H1 (cell line): ENCODE measurements around the gene TSR3. TPM values are rescaled to one million over a fixed set of nuclear protein-coding genes. Genes with fewer than 3 reads are reported as not detected.

Source experiments
- CTCF ChIA-PET: fragments of 300-600 bp; sonication (Branson Sonifier 250); formaldehyde crosslinking; loops from one replicate; lab custom pipeline; 2021; ENCODE audit not compliant: partially characterized antibody; lab: Charles Lee
- POLR2A ChIA-PET: fragments of 300-600 bp; sonication (Branson Sonifier 250); formaldehyde crosslinking; loops from one replicate; lab custom pipeline; 2021; ENCODE audit warnings: inconsistent platforms; ENCODE audit not compliant: partially characterized antibody; lab: Charles Lee
- DNase-seq, 2 experiments: peaks; one replicate each; pipeline versions ENCODE4 v3.0.0 to v3.0.0-alpha.2; 2010 to 2022; ENCODE audit warnings: low spot score in 2 of 2, low read depth in 1 of 2, mixed read lengths in 1 of 2
- FAIRE-seq: peaks from 2 replicates; lab custom pipeline; 2011; peaks lifted over from hg19 to GRCh38; lab: Jason Lieb, UNC
- H2AFZ ChIP-seq: 2 replicates; pipeline ENCODE4 v1.8.1; 2012; ENCODE audit warnings: low read length, inconsistent platforms
- H2AK5ac ChIP-seq: 2 replicates; pipeline ENCODE4 v1.6.1; 2013; ENCODE audit warnings: low read depth, low read length
- H2BK120ac ChIP-seq: replicated peaks from 2 replicates; pipeline ENCODE3; 2013; ENCODE audit warnings: low read depth, low read length, inconsistent platforms
- H2BK12ac ChIP-seq: 2 replicates; pipeline ENCODE4 v1.6.1; 2013; ENCODE audit warnings: low read depth, low read length
- H2BK15ac ChIP-seq: 2 replicates; pipeline ENCODE4 v1.6.1; 2013; ENCODE audit warnings: low read length
- H2BK20ac ChIP-seq: 2 replicates; pipeline ENCODE4 v1.6.1; 2013; ENCODE audit warnings: low read length
- H2BK5ac ChIP-seq: 2 replicates; pipeline ENCODE4 v1.6.1; 2013; ENCODE audit warnings: low read depth, low read length
- H3K14ac ChIP-seq: 2 replicates; pipeline ENCODE4 v1.6.1; 2013; ENCODE audit warnings: inconsistent platforms; ENCODE audit not compliant: insufficient read length
- H3K18ac ChIP-seq: 2 replicates; pipeline ENCODE4 v1.6.1; 2013; ENCODE audit warnings: low read length; ENCODE audit errors: extremely low read depth
- H3K23ac ChIP-seq: 2 replicates; pipeline ENCODE4 v1.6.1; 2013; ENCODE audit warnings: inconsistent platforms; ENCODE audit not compliant: insufficient read length
- H3K23me2 ChIP-seq: 2 replicates; pipeline ENCODE4 v1.6.1; 2013; ENCODE audit warnings: low read depth, low read length
- H3K27ac ChIP-seq: 2 replicates; pipeline ENCODE4 v1.6.1; 2011; ENCODE audit warnings: low read depth, low read length, inconsistent platforms
- H3K27me3 ChIP-seq, 4 experiments: replicated peaks in 1 of 4; 1 replicate in 1 of 4; 2 replicates in 3 of 4; pipeline versions ENCODE4 v1.6.1 to v1.8.1; 2011 to 2013; ENCODE audit warnings: low read length in 3 of 4, mild to moderate bottlenecking in 3 of 4, inconsistent platforms in 2 of 4, mixed read lengths in 2 of 4, moderate library complexity in 1 of 4; ENCODE audit not compliant: control insufficient read depth in 3 of 4, insufficient read depth in 3 of 4; ENCODE audit errors: extremely low read depth in 1 of 4
- H3K36me3 ChIP-seq, 4 experiments: 2 replicates each; pipeline versions ENCODE4 v1.6.1 to v1.8.1; 2011 to 2013; ENCODE audit warnings: mild to moderate bottlenecking in 4 of 4, low read length in 3 of 4, moderate library complexity in 2 of 4, control low read depth in 1 of 4, inconsistent platforms in 1 of 4; ENCODE audit not compliant: insufficient read depth in 4 of 4, control insufficient read depth in 2 of 4
- H3K4ac ChIP-seq: replicated peaks from 2 replicates; pipeline ENCODE3; 2013; ENCODE audit warnings: low read length, low read depth, mixed read lengths, inconsistent platforms; ENCODE audit not compliant: insufficient read length
- H3K4me1 ChIP-seq, 4 experiments: replicated peaks in 1 of 4; 1 replicate in 1 of 4; 2 replicates in 3 of 4; pipeline versions ENCODE4 v1.6.1 to v1.8.1; 2011 to 2013; ENCODE audit warnings: low read length in 3 of 4, inconsistent platforms in 2 of 4, mixed read lengths in 1 of 4; ENCODE audit not compliant: insufficient read depth in 4 of 4, control insufficient read depth in 3 of 4
- H3K4me2 ChIP-seq, 2 experiments: 2 replicates each; pipeline versions ENCODE4 v1.6.1 to v1.8.1; 2011 to 2013; ENCODE audit warnings: low read depth in 2 of 2, low read length in 2 of 2, control low read depth in 1 of 2, inconsistent platforms in 1 of 2, mild to moderate bottlenecking in 1 of 2; ENCODE audit not compliant: insufficient read depth in 1 of 2
- H3K4me3 ChIP-seq, 4 experiments: fragments of 200-600, 300-600 bp in 1 of 4; sonication (generic), shearing (Covaris generic), sonication (Bioruptor Twin) in 1 of 4; 2 replicates each; pipeline versions ENCODE4 v1.5.1 to v1.8.1; 2011 to 2016; ENCODE audit warnings: low read length in 4 of 4, low read depth in 3 of 4, control low read depth in 2 of 4, inconsistent platforms in 2 of 4, mild to moderate bottlenecking in 2 of 4, mixed read lengths in 1 of 4, moderate library complexity in 1 of 4; ENCODE audit not compliant: insufficient read depth in 2 of 4; ENCODE audit errors: extremely low read depth in 1 of 4
- H3K56ac ChIP-seq: replicated peaks from 2 replicates; pipeline ENCODE3; 2013; ENCODE audit warnings: low read depth, mild to moderate bottlenecking, mixed read lengths, low read length, inconsistent platforms; ENCODE audit not compliant: insufficient read length
- H3K79me1 ChIP-seq: 2 replicates; pipeline ENCODE4 v1.6.1; 2013; ENCODE audit warnings: low read depth, low read length, control low read depth
- H3K79me2 ChIP-seq, 2 experiments: 2 replicates each; pipeline versions ENCODE4 v1.6.1 to v1.8.1; 2012 to 2013; ENCODE audit warnings: low read length in 2 of 2, mild to moderate bottlenecking in 2 of 2, inconsistent platforms in 1 of 2; ENCODE audit not compliant: insufficient read depth in 2 of 2, control insufficient read depth in 1 of 2
- H3K9ac ChIP-seq, 4 experiments: replicated peaks in 1 of 4; 1 replicate in 1 of 4; 2 replicates in 3 of 4; pipeline versions ENCODE4 v1.6.1 to v1.8.1; 2011 to 2013; ENCODE audit warnings: low read depth in 3 of 4, low read length in 3 of 4, control low read depth in 2 of 4, mild to moderate bottlenecking in 2 of 4, moderate library complexity in 2 of 4, inconsistent platforms in 1 of 4; ENCODE audit errors: extremely low read depth in 1 of 4
- H3K9me3 ChIP-seq, 2 experiments: 2 replicates each; pipeline versions ENCODE4 v1.6.1 to v1.8.1; 2012 to 2013; ENCODE audit warnings: mild to moderate bottlenecking in 2 of 2, moderate library complexity in 2 of 2, control low read depth in 1 of 2, inconsistent platforms in 1 of 2, low read depth in 1 of 2, low read length in 1 of 2, mixed read lengths in 1 of 2; ENCODE audit not compliant: insufficient read depth in 2 of 2
- H4K20me1 ChIP-seq, 2 experiments: replicated peaks in 1 of 2; 2 replicates each; pipeline versions ENCODE3 to v1.8.1; 2011 to 2013; ENCODE audit warnings: inconsistent platforms in 2 of 2, low read length in 2 of 2, mild to moderate bottlenecking in 1 of 2; ENCODE audit not compliant: insufficient read depth in 2 of 2, control insufficient read depth in 1 of 2
- H4K5ac ChIP-seq: 2 replicates; pipeline ENCODE4 v1.6.1; 2013; ENCODE audit warnings: low read length, low read depth, mixed read lengths, inconsistent platforms; ENCODE audit not compliant: insufficient read length
- H4K8ac ChIP-seq: 2 replicates; pipeline ENCODE4 v1.8.0; 2013; ENCODE audit warnings: mild to moderate bottlenecking, moderate library complexity, low read length, inconsistent platforms; ENCODE audit not compliant: insufficient read depth; ENCODE audit errors: extremely low read depth
- H4K91ac ChIP-seq: replicated peaks from 2 replicates; pipeline ENCODE3; 2013; ENCODE audit warnings: low read length, mixed read lengths, inconsistent platforms; ENCODE audit not compliant: insufficient read length
- CHD2 ChIP-seq: IDR thresholded peaks from 2 replicates; pipeline ENCODE4 v1.6.1; 2012; ENCODE audit warnings: low read length, improper control_type of control experiment
- FOSL1 ChIP-seq: IDR thresholded peaks from 2 replicates; pipeline ENCODE4 v1.6.1; 2011; ENCODE audit warnings: mild to moderate bottlenecking, low read depth, low read length, moderate library complexity; ENCODE audit not compliant: insufficient read depth
- GTF2F1 ChIP-seq: IDR thresholded peaks from 2 replicates; pipeline ENCODE4 v1.6.1; 2012; ENCODE audit warnings: low read depth, low read length, improper control_type of control experiment, borderline replicate concordance
- NANOG ChIP-seq: IDR thresholded peaks from 2 replicates; pipeline ENCODE4 v1.6.1; 2011; ENCODE audit warnings: low read length, low read depth, mild to moderate bottlenecking, inconsistent platforms; ENCODE audit not compliant: insufficient read depth, poor library complexity, severe bottlenecking
- NRF1 ChIP-seq: IDR thresholded peaks from 2 replicates; pipeline ENCODE4 v1.6.1; 2011; ENCODE audit warnings: mild to moderate bottlenecking, low read depth, low read length, improper control_type of control experiment
- RBBP5 ChIP-seq: IDR thresholded peaks from 2 replicates; pipeline ENCODE4 v1.7.1; 2012; ENCODE audit warnings: low read depth, mild to moderate bottlenecking, inconsistent platforms, low read length, moderate library complexity, borderline replicate concordance
- SP2 ChIP-seq: IDR thresholded peaks from 2 replicates; pipeline ENCODE4 v1.6.1; 2012; ENCODE audit warnings: mild to moderate bottlenecking, low read length, inconsistent platforms
- SP4 ChIP-seq: IDR thresholded peaks from 2 replicates; pipeline ENCODE4 v1.6.1; 2012; ENCODE audit warnings: low read length, inconsistent platforms
- SRF ChIP-seq: IDR thresholded peaks from 2 replicates; pipeline ENCODE4 v1.6.1; 2011; ENCODE audit warnings: mild to moderate bottlenecking, low read depth, low read length, moderate library complexity
- WGBS, 2 experiments: shearing (Covaris generic) in 1 of 2; methylation state at CpG; one replicate each; pipeline versions ENCODE4 v1.1.6 to v1.1.7; 2013 to 2015; ENCODE audit warnings: low lambda C conversion rate in 2 of 2, mixed read lengths in 2 of 2, inconsistent platforms in 1 of 2, low coverage in 1 of 2, missing lambda C conversion rate in 1 of 2; ENCODE audit not compliant: insufficient replicate concordance in 2 of 2, insufficient coverage in 1 of 2, insufficient read length in 1 of 2; ENCODE audit errors: extremely low coverage in 1 of 2, missing lambda C conversion rate in 1 of 2; 5-methylcytosine and 5-hydroxymethylcytosine counted together
- polyA plus RNA-seq, 7 experiments: library from polyadenylated mRNA; depleted of rRNA in 3 of 7; stranded (reverse) in 5 of 7; unstranded in 2 of 7; fragments of >200 nt in 5 of 7; fragments of 200-250 nt in 2 of 7; gene quantifications; 1 replicate in 5 of 7; 2 replicates in 1 of 7; 4 replicates in 1 of 7; pipeline versions ENCODE4 v1.2.1 to v1.2.3, GENCODE V29; 2011 to 2013; ENCODE audit warnings: missing spikeins in 2 of 7, mixed read lengths in 2 of 7
- total RNA-seq: library from RNA; stranded (reverse); fragmentation: NEBNext Ultra II Directional; extraction: Animal tissue kit (Norgen Biotek cat#: 25700); gene quantifications from 2 replicates; pipeline ENCODE4 v1.2.1, GENCODE V29; 2021

Gene TSR3
- total and polyA plus RNA-seq, 2 of the 8 experiments (the other 6 are each of a cell fraction or from before 2014, with no cell fraction given) = 43.1 to 52.3 TPM

- H3K27me3 ChIP-seq = peaks cover 0 to 6% (median 0%) of the 10 kb centered on the region in 4 experiments; a peak in 3 of 7 replicates
- CTCF ChIA-PET = interaction anchor here (1.8 to 11.1 kb wide), 4 partner anchors 8 to 36 kb away, joined by 4 to 52 read pairs (median 25); partner anchors contain the start of gene BAIAP3
- 81% methylated on average over 14 of the region's 14 CpGs; no CpG with 5 or more reads in 1 of the 2 experiments for WGBS, 2 experiments
These were observed 7.2 kb downstream of the TSR3 start for GRCh38 chr16:1344499-1344898.

More at GRCh38 chr16:1344499-1344898, 7.2 kb downstream of the TSR3 start:
- POLR2A ChIA-PET = interaction anchor here (1.0 to 2.1 kb wide), 2 partner anchors 17 to 33 kb away, joined by 4 to 7 read pairs; no protein-coding TSS in a partner anchor
- no peak overlapping the region for H3K9ac ChIP-seq
- peaks cover 0 to 10% of the 10 kb centered on the region in 2 experiments for H4K20me1 ChIP-seq
- H3K79me1 ChIP-seq = no peaks in the 10 kb centered on the region
- H2AFZ ChIP-seq = no peak overlapping the region
- H3K4me2 ChIP-seq = no peak overlapping the region; a peak in 1 of 4 replicates
- H3K23me2 ChIP-seq = peaks cover 4% of the 10 kb centered on the region; the same call in 1 of the 2 replicates
- no peak for TF ChIP-seq GTF2F1
- TF ChIP-seq RBBP5 = no peak
- TF ChIP-seq FOSL1 = no peak
- TF ChIP-seq SP2 = no peak
- TF ChIP-seq SRF = no peak
- TF ChIP-seq NRF1 = no peak
- TF ChIP-seq NANOG = no peak
- TF ChIP-seq CHD2 = no peak
- no peak for TF ChIP-seq SP4
- TF ChIP-seq, all 59 proteins: peak for 0
- H3K36me3 ChIP-seq = peaks cover 0 to 9% (median 5%) of the 10 kb centered on the region in 4 experiments; a peak in 3 of 8 replicates
- no peaks in the 10 kb centered on the region for H3K79me2 ChIP-seq
- no peak overlapping the region for H3K56ac ChIP-seq
- no peak overlapping the region for H2BK20ac ChIP-seq
- H2BK12ac ChIP-seq = no peak overlapping the region
- H2AK5ac ChIP-seq = 0 out of 2 replicates have a peak overlapping the region, but pooled peaks have one; percentile 53
- H3K4me3 ChIP-seq = no peak overlapping the region
- H3K4ac ChIP-seq = no peak overlapping the region
- H3K27ac ChIP-seq = no peak overlapping the region
- H2BK15ac ChIP-seq = no peak overlapping the region
- DNase-seq (no peak), FAIRE-seq (no peak)
- no peak overlapping the region for H3K18ac ChIP-seq
- no peak overlapping the region for H3K23ac ChIP-seq
- no peak overlapping the region for H2BK120ac ChIP-seq
- no peaks in the 10 kb centered on the region for H3K9me3 ChIP-seq
- no peak overlapping the region; the same call in 1 of the 2 replicates for H4K8ac ChIP-seq
- no peak overlapping the region for H4K91ac ChIP-seq
- peaks cover 0 to 12% (median 3%) of the 10 kb centered on the region in 4 experiments; a peak in 4 of 7 replicates for H3K4me1 ChIP-seq
- no peak overlapping the region for H2BK5ac ChIP-seq
- H3K14ac ChIP-seq = no peak overlapping the region
- H4K5ac ChIP-seq = no peak overlapping the region
